ENCODE data around the gene ACLY. TPM values are rescaled to one million over a fixed set of nuclear protein-coding genes. Genes with fewer than 3 reads are reported as not detected.
A peak's percentile ranks its signal among the peaks of the same experiment; 100 is the strongest.

ACLY gene
- total RNA-seq, 1 experiment from 2014 or later = 279 TPM

DNA sequence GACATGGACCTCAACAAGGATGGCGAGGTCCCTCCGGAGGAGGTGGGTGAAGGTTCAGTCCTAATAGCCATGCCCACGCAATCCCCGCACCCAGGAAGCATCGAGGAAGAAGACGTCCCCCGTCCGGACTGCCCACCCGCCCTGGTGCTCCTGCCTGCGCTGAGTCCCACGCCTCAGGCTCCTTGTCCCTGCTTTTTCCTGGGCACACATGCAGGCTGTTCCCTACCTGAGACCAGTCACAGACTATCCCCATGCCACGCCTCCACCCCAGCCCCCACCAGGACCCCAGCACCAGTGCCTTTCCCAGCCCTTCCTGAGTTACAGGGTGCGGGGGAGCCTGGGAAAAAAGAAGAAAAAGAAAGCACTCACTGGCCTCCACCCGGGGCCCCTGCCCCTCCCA, 97.0 kb downstream of the ACLY start:
- Histone ChIP-seq H3K23me2 (ENCODE audit: insufficient read length, low read depth, low read length, poor library complexity, severe bottlenecking) (no peaks in the 10 kb centered on the region), H4K5ac (ENCODE audit: insufficient read length, low read depth, low read length) (no peak overlapping the region), H3K79me2 (ENCODE audit: insufficient read depth, low read length) (no peaks in the 10 kb centered on the region), H3K23ac (ENCODE audit: insufficient read length, low read depth, low read length) (no peak overlapping the region), H4K20me1 (ENCODE audit: control insufficient read depth, insufficient read depth, insufficient read length) (no peaks in the 10 kb centered on the region), H2BK15ac (ENCODE audit: low read depth, low read length) (no peak overlapping the region), H3K4me1 (ENCODE audit: insufficient read depth, low read length) (no peaks in the 10 kb centered on the region), H2AK5ac (ENCODE audit: insufficient read length, low read length) (no peak overlapping the region), H3K56ac (ENCODE audit: insufficient read length, low read depth, low read length) (no peak overlapping the region), H3K4ac (ENCODE audit: low read depth, low read length) (no peak overlapping the region), H3K14ac (ENCODE audit: insufficient read depth, low read length) (no peak overlapping the region; the same call in 1 of the 2 replicates), H2BK12ac (ENCODE audit: insufficient read length, low read depth, low read length) (no peak overlapping the region), H4K8ac (replicated peaks; ENCODE audit: insufficient read length, low read depth, low read length) (no peak overlapping the region), H3K9me3 (ENCODE audit: control insufficient read depth, low read depth, low read length) (no peaks in the 10 kb centered on the region), H2BK5ac (ENCODE audit: insufficient read length, low read length) (no peak overlapping the region), H3K27me3 (ENCODE audit: insufficient read depth, low read length) (no peaks in the 10 kb centered on the region), H3K9ac (ENCODE audit: extremely low read depth, insufficient read length, low read length) (no peak overlapping the region), H3K4me2 (ENCODE audit: insufficient read depth, insufficient read length, low read length) (no peak overlapping the region), H2BK20ac (ENCODE audit: low read depth, low read length, poor library complexity, severe bottlenecking) (no peak overlapping the region), H4K91ac (ENCODE audit: insufficient read length, low read depth, low read length) (no peak overlapping the region), H3T11ph (ENCODE audit: low read length) (no peak overlapping the region), H3K27ac (ENCODE audit: insufficient read length, low read depth, low read length) (no peak overlapping the region), H3K79me1 (ENCODE audit: insufficient read depth, low read depth, low read length, poor library complexity, severe bottlenecking) (no peaks in the 10 kb centered on the region), H2BK120ac (ENCODE audit: low read depth, low read length, poor library complexity, severe bottlenecking) (no peak overlapping the region), H2AFZ (ENCODE audit: low read length) (no peak overlapping the region), H3K18ac (ENCODE audit: insufficient read length, low read depth, low read length) (no peak overlapping the region)
- Mint-ChIP-seq H3K27me3 (ENCODE audit: low read depth) (no peaks in the 10 kb centered on the region), H3K9me3 (no peaks in the 10 kb centered on the region), H3K4me1 (peaks cover 9 to 31% of the 10 kb centered on the region in 2 experiments; a peak in 3 of 4 replicates), H3K27ac (peak overlapping the region; percentile 14 to 67 (median 52); a peak in 3 of 7 replicates), H3K4me3 (no peak overlapping the region), H3K36me3 (ENCODE audit: insufficient read depth in 1 of 3, low read depth in 3 of 3) (peaks cover 22 to 57% (median 52%) of the 10 kb centered on the region in 3 experiments; a peak in 6 of 7 replicates)
- TF ChIP-seq, protein P1, sequence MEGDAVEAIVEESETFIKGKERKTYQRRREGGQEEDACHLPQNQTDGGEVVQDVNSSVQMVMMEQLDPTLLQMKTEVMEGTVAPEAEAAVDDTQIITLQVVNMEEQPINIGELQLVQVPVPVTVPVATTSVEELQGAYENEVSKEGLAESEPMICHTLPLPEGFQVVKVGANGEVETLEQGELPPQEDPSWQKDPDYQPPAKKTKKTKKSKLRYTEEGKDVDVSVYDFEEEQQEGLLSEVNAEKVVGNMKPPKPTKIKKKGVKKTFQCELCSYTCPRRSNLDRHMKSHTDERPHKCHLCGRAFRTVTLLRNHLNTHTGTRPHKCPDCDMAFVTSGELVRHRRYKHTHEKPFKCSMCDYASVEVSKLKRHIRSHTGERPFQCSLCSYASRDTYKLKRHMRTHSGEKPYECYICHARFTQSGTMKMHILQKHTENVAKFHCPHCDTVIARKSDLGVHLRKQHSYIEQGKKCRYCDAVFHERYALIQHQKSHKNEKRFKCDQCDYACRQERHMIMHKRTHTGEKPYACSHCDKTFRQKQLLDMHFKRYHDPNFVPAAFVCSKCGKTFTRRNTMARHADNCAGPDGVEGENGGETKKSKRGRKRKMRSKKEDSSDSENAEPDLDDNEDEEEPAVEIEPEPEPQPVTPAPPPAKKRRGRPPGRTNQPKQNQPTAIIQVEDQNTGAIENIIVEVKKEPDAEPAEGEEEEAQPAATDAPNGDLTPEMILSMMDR (conservative IDR thresholded peaks at IDR 0.05) = no peak
- DNase-seq = no peak
- no CpG with 5 or more reads among the region's 14 CpGs for WGBS (ENCODE audit: extremely low coverage, insufficient read length, low lambda C conversion rate)

Data from H9 (cell line).